Endothelial cell of umbilical vein (primary cell): ENCODE results near the gene MAMDC2. TPM values are rescaled to one million over a fixed set of nuclear protein-coding genes. Genes with fewer than 3 reads are reported as not detected.

Experiments used
- BruUV-seq: library from RNA; stranded (reverse); fragments of 400-500 nt; replicated peaks from 2 replicates; lab custom pipeline; 2021; lab: Mats Ljungman, UMichigan
- CTCF ChIA-PET: fragments of 300-600, 350-600 bp; sonication (Branson Sonifier 250); formaldehyde crosslinking; loops from one replicate; lab custom pipeline; 2021; ENCODE audit warnings: antibody characterized with exemption, inconsistent platforms; lab: Charles Lee
- POLR2A ChIA-PET: fragments of 300-600, 350-600 bp; sonication (Branson Sonifier 250); formaldehyde crosslinking; loops from one replicate; lab custom pipeline; 2021; ENCODE audit warnings: antibody characterized with exemption, inconsistent platforms; lab: Charles Lee
- DNase-seq: peaks from one replicate; pipeline ENCODE4 v3.0.0-alpha.2; 2011; ENCODE audit warnings: low read depth, low spot score
- FAIRE-seq: peaks from 2 replicates; lab custom pipeline; 2011; peaks lifted over from hg19 to GRCh38; lab: Jason Lieb, UNC
- H2AFZ ChIP-seq: 2 replicates; pipeline ENCODE4 v1.6.0; 2012; ENCODE audit warnings: low read depth, low read length, control low read depth, inconsistent platforms
- H3K27ac ChIP-seq: 2 replicates; pipeline ENCODE4 v1.5.1; 2011; ENCODE audit warnings: low read depth, mild to moderate bottlenecking, control low read depth, low read length, moderate library complexity; ENCODE audit not compliant: insufficient read depth
- H3K27me3 ChIP-seq, 2 experiments: 2 replicates each; pipeline versions ENCODE4 v1.6.0 to v1.6.1; 2011; ENCODE audit warnings: low read length in 2 of 2, mixed read lengths in 1 of 2; ENCODE audit not compliant: control insufficient read depth in 2 of 2, insufficient read depth in 2 of 2
- H3K36me3 ChIP-seq, 2 experiments: 2 replicates in 1 of 2; 3 replicates in 1 of 2; pipeline ENCODE4 v1.5.1; 2011; ENCODE audit warnings: low read length in 2 of 2, mild to moderate bottlenecking in 1 of 2, moderate library complexity in 1 of 2; ENCODE audit not compliant: control insufficient read depth in 2 of 2, insufficient read depth in 2 of 2; ENCODE audit errors: extremely low read depth in 1 of 2
- H3K4me1 ChIP-seq: 3 replicates; pipeline ENCODE4 v1.5.1; 2011; ENCODE audit warnings: mild to moderate bottlenecking, low read length; ENCODE audit not compliant: control insufficient read depth, insufficient read depth; ENCODE audit errors: extremely low read depth
- H3K4me2 ChIP-seq: 2 replicates; pipeline ENCODE4 v1.6.1; 2011; ENCODE audit warnings: low read length, control low read depth, mixed read lengths; ENCODE audit not compliant: insufficient read depth
- H3K4me3 ChIP-seq, 3 experiments: fragments of 200-600 bp in 1 of 3; sonication (generic), shearing (Covaris generic) in 1 of 3; replicated peaks in 1 of 3; 2 replicates each; pipeline ENCODE4 v1.5.1; 2011 to 2016; ENCODE audit warnings: control low read depth in 3 of 3, low read length in 3 of 3, mild to moderate bottlenecking in 2 of 3, inconsistent platforms in 1 of 3, low read depth in 1 of 3, moderate library complexity in 1 of 3; ENCODE audit not compliant: insufficient read depth in 1 of 3
- H3K79me2 ChIP-seq: 2 replicates; pipeline ENCODE4 v1.6.0; 2012; ENCODE audit warnings: low read length, inconsistent platforms; ENCODE audit not compliant: control insufficient read depth, insufficient read depth
- H3K9ac ChIP-seq: replicated peaks from 2 replicates; pipeline ENCODE3; 2011; ENCODE audit warnings: low read length, control low read depth; ENCODE audit not compliant: insufficient read depth; ENCODE audit errors: extremely low read depth
- H3K9me1 ChIP-seq: replicated peaks from 3 replicates; pipeline ENCODE4 v1.6.0; 2011; ENCODE audit warnings: mild to moderate bottlenecking, low read length; ENCODE audit not compliant: control insufficient read depth, insufficient read depth; ENCODE audit errors: extremely low read depth
- H3K9me3 ChIP-seq: replicated peaks from 2 replicates; pipeline ENCODE4 v1.5.1; 2012; ENCODE audit warnings: low read length, inconsistent platforms; ENCODE audit not compliant: control insufficient read depth, insufficient read depth
- H4K20me1 ChIP-seq: replicated peaks from 2 replicates; pipeline ENCODE3; 2011; ENCODE audit warnings: mild to moderate bottlenecking, low read length; ENCODE audit not compliant: control insufficient read depth, insufficient read depth; ENCODE audit errors: extremely low read depth
- CTCF ChIP-seq, 2 donors: IDR thresholded peaks; 1 replicate in 1 of 2; 2 replicates in 1 of 2; pipeline ENCODE4 v1.5.1; 2011; ENCODE audit warnings: low read length in 2 of 2, mild to moderate bottlenecking in 2 of 2, moderate library complexity in 2 of 2, control low read depth in 1 of 2, inconsistent platforms in 1 of 2, low read depth in 1 of 2; ENCODE audit not compliant: insufficient read depth in 1 of 2; ENCODE audit errors: extremely low read depth in 1 of 2
- EZH2 ChIP-seq: IDR thresholded peaks from 2 replicates; pipeline ENCODE4 v1.6.1; 2012; ENCODE audit warnings: borderline replicate concordance, low read depth, mild to moderate bottlenecking, moderate library complexity, low read length, inconsistent platforms; ENCODE audit not compliant: severe bottlenecking
- FOS ChIP-seq: IDR thresholded peaks from 2 replicates; pipeline ENCODE4 v1.6.1; 2011; ENCODE audit warnings: mild to moderate bottlenecking, low read length, moderate library complexity, borderline replicate concordance; ENCODE audit not compliant: insufficient read depth
- GATA2 ChIP-seq: IDR thresholded peaks from 2 replicates; pipeline ENCODE4 v1.7.0; 2011; ENCODE audit warnings: low read depth, mild to moderate bottlenecking, moderate library complexity, mixed read lengths, low read length; ENCODE audit not compliant: insufficient read length, insufficient read depth
- JUN ChIP-seq: IDR thresholded peaks from 2 replicates; pipeline ENCODE4 v1.6.1; 2011; ENCODE audit warnings: borderline replicate concordance, low read depth; ENCODE audit not compliant: insufficient read length, insufficient read depth
- MYC ChIP-seq: IDR thresholded peaks from one replicate; pipeline ENCODE4 v1.6.1; 2011; ENCODE audit warnings: mild to moderate bottlenecking, low read depth, low read length
- POLR2A ChIP-seq: IDR thresholded peaks from 2 replicates; pipeline ENCODE4 v1.6.1; 2012; ENCODE audit warnings: low read depth, mild to moderate bottlenecking, control low read depth, low read length
- POLR2AphosphoS5 ChIP-seq: IDR thresholded peaks from 2 replicates; pipeline ENCODE4 v1.6.1; 2012; ENCODE audit warnings: low read depth, mild to moderate bottlenecking, control low read depth, low read length, moderate library complexity; ENCODE audit not compliant: insufficient read depth
- dilution Hi-C: fragments of 300-500 bp; cut with MboI; formaldehyde crosslinking; loops from one replicate; pipeline ENCODE4 v1.15.0; 2019; ENCODE audit warnings: low sequenced_read_pairs; ENCODE audit not compliant: extremely low pct_ligation_motif_present
- intact Hi-C: fragments of 100-400 bp; cut with micrococcal nuclease; formaldehyde crosslinking; loops from one replicate; pipeline ENCODE4 v1.10.0; 2022
- polyA plus RNA-seq, 4 experiments: library from polyadenylated mRNA; depleted of rRNA in 3 of 4; stranded (reverse) in 3 of 4; unstranded in 1 of 4; fragments of >200 nt; gene quantifications; 2 replicates each; pipeline versions ENCODE4 v1.2.1 to v1.2.3, GENCODE V29; 2011 to 2012; ENCODE audit warnings: missing spikeins in 1 of 4
- total RNA-seq: library from RNA; stranded (reverse); gene quantifications from 2 replicates; pipeline ENCODE4 v1.2.3, GENCODE V29; 2021
- TF ChIP-seq, protein P1 (sequence below): IDR thresholded peaks from 2 replicates; pipeline ENCODE4 v1.6.1; 2011; ENCODE audit not compliant: insufficient read depth, insufficient read length

Gene MAMDC2
- total and polyA plus RNA-seq, 2 donors (not counting 3 experiments of a cell fraction or from before 2014, with no cell fraction given) = 0.60 to 1.1 TPM

DNA sequence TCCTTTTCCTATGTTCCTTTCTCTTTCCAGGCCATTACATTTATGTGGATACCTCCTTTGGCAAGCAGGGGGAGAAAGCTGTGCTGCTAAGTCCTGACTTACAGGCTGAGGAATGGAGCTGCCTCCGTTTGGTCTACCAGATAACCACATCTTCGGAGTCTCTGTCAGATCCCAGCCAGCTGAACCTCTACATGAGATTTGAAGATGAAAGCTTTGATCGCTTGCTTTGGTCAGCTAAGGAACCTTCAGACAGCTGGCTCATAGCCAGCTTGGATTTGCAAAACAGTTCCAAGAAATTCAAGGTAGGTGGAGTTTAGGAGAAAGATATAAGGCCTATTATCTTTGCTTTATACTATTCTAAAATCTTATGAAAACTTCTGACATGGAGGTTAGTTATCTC, 64.5 kb downstream of the MAMDC2 start:
- TF ChIP-seq FOS = no peak
- no peak for TF ChIP-seq GATA2
- TF ChIP-seq MYC = no peak
- TF ChIP-seq, protein P1, sequence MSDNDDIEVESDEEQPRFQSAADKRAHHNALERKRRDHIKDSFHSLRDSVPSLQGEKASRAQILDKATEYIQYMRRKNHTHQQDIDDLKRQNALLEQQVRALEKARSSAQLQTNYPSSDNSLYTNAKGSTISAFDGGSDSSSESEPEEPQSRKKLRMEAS = no peak
- TF ChIP-seq POLR2AphosphoS5 = no peak
- no peak for TF ChIP-seq POLR2A
- no peak for TF ChIP-seq JUN
- TF ChIP-seq EZH2 = no peak
- no peak for TF ChIP-seq CTCF (IDR thresholded peaks at IDR 0.05; ENCODE audit: extremely low read depth in 1 of 2, insufficient read depth in 1 of 2, low read depth in 1 of 2, low read length in 2 of 2)
- intact Hi-C loops = no loop called here
- Histone ChIP-seq H3K4me2 (no peak overlapping the region), H3K9me3 (no peaks in the 10 kb centered on the region), H3K36me3 (no peaks in the 10 kb centered on the region), H4K20me1 (no peaks in the 10 kb centered on the region), H3K4me1 (peaks cover 16% of the 10 kb centered on the region), H3K4me3 (no peak overlapping the region), H3K9me1 (no peaks in the 10 kb centered on the region), H2AFZ (no peak overlapping the region), H3K79me2 (no peaks in the 10 kb centered on the region), H3K27me3 (peaks cover 3 to 9% of the 10 kb centered on the region in 2 experiments), H3K9ac (no peak overlapping the region), H3K27ac (no peak overlapping the region)
- dilution Hi-C loops = loop anchor here (25.0 kb wide), 1 partner anchor 146 kb away; no protein-coding TSS in a partner anchor
- no TSS peak for BruUV-seq
- no peak for DNase-seq
- POLR2A ChIA-PET = no interaction called here
- no peak for FAIRE-seq
- CTCF ChIA-PET = interaction anchor here (1.2 to 8.2 kb wide), 3 partner anchors 19 to 494 kb away, joined by 4 to 597 read pairs (median 4); no protein-coding TSS in a partner anchor
